K562 (cell line): ENCODE measurements around the gene NSUN6. TPM values are rescaled to one million over a fixed set of nuclear protein-coding genes. Genes with fewer than 3 reads are reported as not detected.

Experiments used
- ATAC-seq: fragments of 200-7000 bp; cut with Tn5 transposase; 3 replicates; pipeline ENCODE4 v1.9.1; 2020; ENCODE audit warnings: moderate library complexity
- BruUV-seq: library from RNA; stranded (reverse); fragments of 400-500 nt; replicated peaks from 2 replicates; lab custom pipeline; 2021; lab: Mats Ljungman, UMichigan
- CTCF ChIA-PET: fragments of 300-600 bp; formaldehyde crosslinking; extraction: SDS; loops from one replicate; lab custom pipeline; 2021; ENCODE audit warnings: low intra/inter-chr PET ratio; lab: Yijun Ruan, JAX
- POLR2A ChIA-PET: fragments of 300-600, 350-650 bp; sonication (Branson Sonifier 250); formaldehyde crosslinking; extraction: SDS; loops from one replicate; lab custom pipeline; 2021; ENCODE audit warnings: antibody characterized with exemption, inconsistent platforms; lab: Yijun Ruan, JAX
- DNase-seq, 4 experiments: peaks; one replicate each; pipeline versions ENCODE4 v3.0.0 to v3.0.0-alpha.2; 2011 to 2018; ENCODE audit warnings: low spot score in 3 of 4, mixed read lengths in 3 of 4; ENCODE audit errors: extremely low read depth in 1 of 4
- FAIRE-seq: peaks from 2 replicates; lab custom pipeline; 2011; peaks lifted over from hg19 to GRCh38; lab: Jason Lieb, UNC
- H2AFZ ChIP-seq: 2 replicates; pipeline ENCODE4 v1.6.0; 2011; ENCODE audit warnings: low read depth, low read length, control low read depth, inconsistent platforms
- H3K27ac ChIP-seq: fragments of 200-600 bp; 3 replicates; pipeline ENCODE4 v1.8.0; 2011; ENCODE audit warnings: low read depth, mild to moderate bottlenecking, control low read depth, inconsistent platforms, low read length, moderate library complexity, mixed read lengths; ENCODE audit errors: extremely low read depth
- H3K27me3 ChIP-seq, 2 experiments: fragments of 300-600 bp in 1 of 2; 2 replicates in 1 of 2; 3 replicates in 1 of 2; pipeline versions ENCODE4 v1.6.0 to v1.8.0; 2011; ENCODE audit warnings: inconsistent platforms in 2 of 2, low read length in 2 of 2, mild to moderate bottlenecking in 1 of 2, mixed read lengths in 1 of 2, moderate library complexity in 1 of 2; ENCODE audit not compliant: control insufficient read depth in 2 of 2, insufficient read depth in 2 of 2
- H3K36me3 ChIP-seq: fragments of 300-600 bp; 3 replicates; pipeline ENCODE4 v1.8.0; 2011; ENCODE audit warnings: mild to moderate bottlenecking, low read length, inconsistent platforms; ENCODE audit not compliant: control insufficient read depth, insufficient read depth
- H3K4me1 ChIP-seq, 2 experiments: fragments of 200-600 bp in 1 of 2; replicated peaks in 1 of 2; 2 replicates in 1 of 2; 3 replicates in 1 of 2; pipeline versions ENCODE4 v1.5.1 to v1.8.0; 2011; ENCODE audit warnings: inconsistent platforms in 2 of 2, low read length in 2 of 2, mild to moderate bottlenecking in 1 of 2, mixed read lengths in 1 of 2, moderate library complexity in 1 of 2; ENCODE audit not compliant: control insufficient read depth in 2 of 2, insufficient read depth in 2 of 2
- H3K4me2 ChIP-seq: 2 replicates; pipeline ENCODE4 v1.6.1; 2011; ENCODE audit warnings: low read length, control low read depth, inconsistent platforms, mixed read lengths; ENCODE audit not compliant: insufficient read depth
- H3K4me3 ChIP-seq: fragments of 200-600 bp; sonication (generic), shearing (Covaris generic); 2 replicates; pipeline ENCODE4 v1.5.1; 2016; ENCODE audit warnings: control low read depth, inconsistent platforms
- H3K79me2 ChIP-seq: fragments of 200-600 bp; 3 replicates; pipeline ENCODE4 v1.8.0; 2011; ENCODE audit warnings: low read length, inconsistent platforms; ENCODE audit not compliant: control insufficient read depth, insufficient read depth
- H3K9ac ChIP-seq, 2 experiments: 2 replicates each; pipeline versions ENCODE4 v1.6.0 to v1.6.1; 2011; ENCODE audit warnings: low read depth in 2 of 2, low read length in 2 of 2, control low read depth in 1 of 2, inconsistent platforms in 1 of 2, mild to moderate bottlenecking in 1 of 2, mixed read lengths in 1 of 2; ENCODE audit not compliant: insufficient read depth in 1 of 2
- H3K9me1 ChIP-seq: one replicate; pipeline ENCODE4 v1.6.0; 2011; ENCODE audit warnings: inconsistent platforms, mild to moderate bottlenecking, low read length, moderate library complexity; ENCODE audit not compliant: control insufficient read depth, insufficient read depth
- H3K9me3 ChIP-seq: replicated peaks from 2 replicates; pipeline ENCODE4 v1.5.1; 2011; ENCODE audit warnings: low read depth, low read length, inconsistent platforms; ENCODE audit not compliant: control insufficient read depth, insufficient read depth
- H4K20me1 ChIP-seq: replicated peaks from 2 replicates; pipeline ENCODE4 v1.6.1; 2011; ENCODE audit warnings: low read length, inconsistent platforms, mixed read lengths; ENCODE audit not compliant: control insufficient read depth, insufficient read depth
- BDP1 ChIP-seq: IDR thresholded peaks from 3 replicates; pipeline ENCODE4 v1.6.1; 2011; ENCODE audit not compliant: insufficient read length, insufficient read depth
- EP300 ChIP-seq: IDR thresholded peaks from 2 replicates; pipeline ENCODE4 v1.6.1; 2012; ENCODE audit warnings: low read length, improper control_type of control experiment
- HOXB6 ChIP-seq: fragments of 250-450 bp; sonication (Bioruptor Pico); IDR thresholded peaks from 2 replicates; pipeline ENCODE4 v1.5.1; 2022; ENCODE audit warnings: mild to moderate bottlenecking, borderline replicate concordance
- ZBTB9 ChIP-seq: fragments of 450-650 bp; formaldehyde crosslinking; IDR thresholded peaks from 2 replicates; pipeline ENCODE4 v1.4.0; 2020; ENCODE audit warnings: mild to moderate bottlenecking, moderate library complexity
- WGBS: fragments of 100-300 bp; shearing (Covaris generic); methylation state at CpG from one replicate; pipeline ENCODE4 v1.1.6; 2016; ENCODE audit warnings: low coverage, mixed read lengths; ENCODE audit not compliant: insufficient coverage; ENCODE audit errors: missing lambda C conversion rate; 5-methylcytosine and 5-hydroxymethylcytosine counted together
- in situ Hi-C: fragments of 300-500 bp; cut with MboI; formaldehyde crosslinking; loops from 4 replicates; pipeline ENCODE4 v1.15.0; 2018; ENCODE audit warnings: inconsistent platforms, mixed read lengths
- intact Hi-C: fragments of 100-400 bp; cut with micrococcal nuclease; formaldehyde crosslinking; loops from 2 replicates; pipeline ENCODE4 v1.14.2; 2022
- polyA plus RNA-seq, 8 experiments: library from polyadenylated mRNA; depleted of rRNA in 4 of 8; stranded (reverse) in 5 of 8; unstranded in 3 of 8; fragments of >200 nt; fragmentation: Nextera tagmentation in 2 of 8; fragmentation: Illumina TruSeq in 1 of 8; extraction: Ambion mirVana in 2 of 8; extraction: Trizol in 1 of 8; gene quantifications; 2 replicates each; pipeline versions ENCODE4 v1.2.1 to v1.2.3, GENCODE V29; 2011 to 2014; ENCODE audit warnings: inconsistent platforms in 1 of 8, missing spikeins in 1 of 8
- total RNA-seq, 7 experiments: library from RNA; depleted of rRNA in 6 of 7; stranded (reverse); fragments of >200 nt in 6 of 7; fragmentation: Illumina TruSeq in 2 of 7; extraction: Trizol in 2 of 7; gene quantifications; 2 replicates each; pipeline versions ENCODE4 v1.2.1 to v1.2.3, GENCODE V29; 2011 to 2021; ENCODE audit warnings: low replicate concordance in 1 of 7
- TF ChIP-seq, protein P1 (sequence below): sonication (generic); formaldehyde crosslinking; IDR thresholded peaks from 2 replicates; pipeline ENCODE4 v1.8.1; 2023; ENCODE audit warnings: missing genetic modification reagents, mild to moderate bottlenecking, borderline replicate concordance
- TF ChIP-seq, protein P2 (sequence below): fragments of 450-650 bp; formaldehyde crosslinking; IDR thresholded peaks from 2 replicates; pipeline ENCODE4 v1.4.0; 2022; ENCODE audit warnings: mild to moderate bottlenecking, moderate library complexity
- TF ChIP-seq, protein P3 (sequence below): fragments of 450-650 bp; IDR thresholded peaks from 2 replicates; pipeline ENCODE4 v1.6.1; 2017; ENCODE audit warnings: antibody characterized with exemption

Gene NSUN6
- total and polyA plus RNA-seq, 9 of the 15 experiments (the other 6 are each of a cell fraction or from before 2014, with no cell fraction given), result 12.5 to 33.1 (median 24.2) TPM

GRCh38 chr10:18658271-18659124, 7.1 kb upstream of the NSUN6 start (continued):
- no peak for TF ChIP-seq EP300

GRCh38 chr10:18656724-18657123, 5.3 kb upstream of the NSUN6 start:
- Histone ChIP-seq H3K27ac (no peak overlapping the region), H2AFZ (no peak overlapping the region), H3K9ac (no peak overlapping the region), H3K27me3 (no peaks in the 10 kb centered on the region), H3K36me3 (no peaks in the 10 kb centered on the region; the same call in 2 of the 3 replicates), H3K4me2 (no peak overlapping the region), H3K9me3 (no peaks in the 10 kb centered on the region), H3K4me1 (peaks cover 4 to 5% of the 10 kb centered on the region in 2 experiments; a peak in 3 of 5 replicates), H3K79me2 (peaks cover 41% of the 10 kb centered on the region), H3K4me3 (no peak overlapping the region), H4K20me1 (0 out of 2 replicates have a peak, but pooled peaks cover 3% of the 10 kb centered on the region), H3K9me1 (no peaks in the 10 kb centered on the region)
- in situ Hi-C loops, result no loop called here
- DNase-seq, result no peak
- intact Hi-C loops, result no loop called here
- no peak for ATAC-seq
- no TSS peak for BruUV-seq
- CTCF ChIA-PET, result no interaction called here
- WGBS, result 91% methylated on average over 3 of the region's 3 CpGs
- FAIRE-seq, result no peak
- POLR2A ChIA-PET, result no interaction called here
- TF ChIP-seq BDP1, result no peak
- TF ChIP-seq, protein P1, sequence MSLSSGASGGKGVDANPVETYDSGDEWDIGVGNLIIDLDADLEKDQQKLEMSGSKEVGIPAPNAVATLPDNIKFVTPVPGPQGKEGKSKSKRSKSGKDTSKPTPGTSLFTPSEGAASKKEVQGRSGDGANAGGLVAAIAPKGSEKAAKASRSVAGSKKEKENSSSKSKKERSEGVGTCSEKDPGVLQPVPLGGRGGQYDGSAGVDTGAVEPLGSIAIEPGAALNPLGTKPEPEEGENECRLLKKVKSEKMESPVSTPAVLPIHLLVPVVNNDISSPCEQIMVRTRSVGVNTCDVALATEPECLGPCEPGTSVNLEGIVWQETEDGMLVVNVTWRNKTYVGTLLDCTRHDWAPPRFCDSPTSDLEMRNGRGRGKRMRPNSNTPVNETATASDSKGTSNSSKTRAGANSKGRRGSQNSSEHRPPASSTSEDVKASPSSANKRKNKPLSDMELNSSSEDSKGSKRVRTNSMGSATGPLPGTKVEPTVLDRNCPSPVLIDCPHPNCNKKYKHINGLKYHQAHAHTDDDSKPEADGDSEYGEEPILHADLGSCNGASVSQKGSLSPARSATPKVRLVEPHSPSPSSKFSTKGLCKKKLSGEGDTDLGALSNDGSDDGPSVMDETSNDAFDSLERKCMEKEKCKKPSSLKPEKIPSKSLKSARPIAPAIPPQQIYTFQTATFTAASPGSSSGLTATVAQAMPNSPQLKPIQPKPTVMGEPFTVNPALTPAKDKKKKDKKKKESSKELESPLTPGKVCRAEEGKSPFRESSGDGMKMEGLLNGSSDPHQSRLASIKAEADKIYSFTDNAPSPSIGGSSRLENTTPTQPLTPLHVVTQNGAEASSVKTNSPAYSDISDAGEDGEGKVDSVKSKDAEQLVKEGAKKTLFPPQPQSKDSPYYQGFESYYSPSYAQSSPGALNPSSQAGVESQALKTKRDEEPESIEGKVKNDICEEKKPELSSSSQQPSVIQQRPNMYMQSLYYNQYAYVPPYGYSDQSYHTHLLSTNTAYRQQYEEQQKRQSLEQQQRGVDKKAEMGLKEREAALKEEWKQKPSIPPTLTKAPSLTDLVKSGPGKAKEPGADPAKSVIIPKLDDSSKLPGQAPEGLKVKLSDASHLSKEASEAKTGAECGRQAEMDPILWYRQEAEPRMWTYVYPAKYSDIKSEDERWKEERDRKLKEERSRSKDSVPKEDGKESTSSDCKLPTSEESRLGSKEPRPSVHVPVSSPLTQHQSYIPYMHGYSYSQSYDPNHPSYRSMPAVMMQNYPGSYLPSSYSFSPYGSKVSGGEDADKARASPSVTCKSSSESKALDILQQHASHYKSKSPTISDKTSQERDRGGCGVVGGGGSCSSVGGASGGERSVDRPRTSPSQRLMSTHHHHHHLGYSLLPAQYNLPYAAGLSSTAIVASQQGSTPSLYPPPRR (CRISPR knock-in tag), result no peak
- TF ChIP-seq, protein P2, sequence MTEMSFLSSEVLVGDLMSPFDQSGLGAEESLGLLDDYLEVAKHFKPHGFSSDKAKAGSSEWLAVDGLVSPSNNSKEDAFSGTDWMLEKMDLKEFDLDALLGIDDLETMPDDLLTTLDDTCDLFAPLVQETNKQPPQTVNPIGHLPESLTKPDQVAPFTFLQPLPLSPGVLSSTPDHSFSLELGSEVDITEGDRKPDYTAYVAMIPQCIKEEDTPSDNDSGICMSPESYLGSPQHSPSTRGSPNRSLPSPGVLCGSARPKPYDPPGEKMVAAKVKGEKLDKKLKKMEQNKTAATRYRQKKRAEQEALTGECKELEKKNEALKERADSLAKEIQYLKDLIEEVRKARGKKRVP (CRISPR knock-in tag), result no peak
- no peak for TF ChIP-seq HOXB6 (CRISPR knock-in tag)
- TF ChIP-seq ZBTB9 (CRISPR knock-in tag), result no peak
- TF ChIP-seq, protein P3, sequence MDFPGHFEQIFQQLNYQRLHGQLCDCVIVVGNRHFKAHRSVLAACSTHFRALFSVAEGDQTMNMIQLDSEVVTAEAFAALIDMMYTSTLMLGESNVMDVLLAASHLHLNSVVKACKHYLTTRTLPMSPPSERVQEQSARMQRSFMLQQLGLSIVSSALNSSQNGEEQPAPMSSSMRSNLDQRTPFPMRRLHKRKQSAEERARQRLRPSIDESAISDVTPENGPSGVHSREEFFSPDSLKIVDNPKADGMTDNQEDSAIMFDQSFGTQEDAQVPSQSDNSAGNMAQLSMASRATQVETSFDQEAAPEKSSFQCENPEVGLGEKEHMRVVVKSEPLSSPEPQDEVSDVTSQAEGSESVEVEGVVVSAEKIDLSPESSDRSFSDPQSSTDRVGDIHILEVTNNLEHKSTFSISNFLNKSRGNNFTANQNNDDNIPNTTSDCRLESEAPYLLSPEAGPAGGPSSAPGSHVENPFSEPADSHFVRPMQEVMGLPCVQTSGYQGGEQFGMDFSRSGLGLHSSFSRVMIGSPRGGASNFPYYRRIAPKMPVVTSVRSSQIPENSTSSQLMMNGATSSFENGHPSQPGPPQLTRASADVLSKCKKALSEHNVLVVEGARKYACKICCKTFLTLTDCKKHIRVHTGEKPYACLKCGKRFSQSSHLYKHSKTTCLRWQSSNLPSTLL, result no peak
